GM12878 (cell line): ENCODE data around the gene NLGN1. TPM values are rescaled to one million over a fixed set of nuclear protein-coding genes. Genes with fewer than 3 reads are reported as not detected.

Experiments used
- ATAC-seq: fragments of 200-7000 bp; cut with Tn5 transposase; 3 replicates; pipeline ENCODE4 v1.9.1; 2020; ENCODE audit warnings: mild to moderate bottlenecking, moderate library complexity
- BruUV-seq: library from RNA; stranded (reverse); fragments of 400-500 nt; replicated peaks from 2 replicates; lab custom pipeline; 2021; lab: Mats Ljungman, UMichigan
- CTCF ChIA-PET: fragments of 300-600 bp; sonication (Branson Sonifier 250); formaldehyde crosslinking; extraction: SDS; loops from one replicate; lab custom pipeline; 2021; ENCODE audit warnings: inconsistent platforms; lab: Yijun Ruan, JAX
- POLR2A ChIA-PET: fragments of 350-600 bp; formaldehyde crosslinking; extraction: SDS; loops from one replicate; lab custom pipeline; 2021; ENCODE audit warnings: inconsistent platforms; lab: Charles Lee
- RAD21 ChIA-PET: fragments of 300-600 bp; sonication (Branson Sonifier 250); formaldehyde crosslinking; loops from one replicate; lab custom pipeline; 2023; ENCODE audit warnings: antibody characterized with exemption; ENCODE audit not compliant: unreplicated experiment; lab: Charles Lee
- SMC1A ChIA-PET: fragments of 300-600 bp; sonication (Branson Sonifier 250); formaldehyde crosslinking; loops from one replicate; lab custom pipeline; 2023; ENCODE audit not compliant: unreplicated experiment, uncharacterized antibody; lab: Charles Lee
- DNase-seq: peaks from one replicate; pipeline ENCODE4 v3.0.0-alpha.2; 2011; ENCODE audit warnings: low read depth, low spot score
- FAIRE-seq: peaks from 3 replicates; lab custom pipeline; 2011; peaks lifted over from hg19 to GRCh38; lab: Jason Lieb, UNC
- H2AFZ ChIP-seq: 2 replicates; pipeline ENCODE4 v1.6.0; 2011; ENCODE audit warnings: low read depth, low read length, control low read depth; ENCODE audit not compliant: control insufficient read depth
- H3K27ac ChIP-seq: 2 replicates; pipeline ENCODE4 v1.5.1; 2011; ENCODE audit warnings: control low read depth; ENCODE audit not compliant: control insufficient read depth, insufficient read depth
- H3K27me3 ChIP-seq, 2 experiments: replicated peaks in 1 of 2; 2 replicates each; pipeline versions ENCODE4 v1.6.0 to v1.6.1; 2011; ENCODE audit warnings: low read length in 1 of 2; ENCODE audit not compliant: control insufficient read depth in 2 of 2, insufficient read depth in 2 of 2
- H3K36me3 ChIP-seq, 2 experiments: 2 replicates each; pipeline ENCODE4 v1.5.1; 2011; ENCODE audit warnings: low read length in 1 of 2; ENCODE audit not compliant: control insufficient read depth in 2 of 2, insufficient read depth in 2 of 2
- H3K4me1 ChIP-seq: 2 replicates; pipeline ENCODE4 v1.6.1; 2011; ENCODE audit warnings: mild to moderate bottlenecking, low read length, moderate library complexity, mixed read lengths; ENCODE audit not compliant: control insufficient read depth, insufficient read depth
- H3K4me2 ChIP-seq: 2 replicates; pipeline ENCODE4 v1.6.0; 2011; ENCODE audit warnings: control low read depth; ENCODE audit not compliant: control insufficient read depth, insufficient read depth
- H3K4me3 ChIP-seq: fragments of 200-600 bp; sonication (generic); 2 replicates; pipeline ENCODE4 v1.5.1; 2016
- H3K79me2 ChIP-seq: 2 replicates; pipeline ENCODE4 v1.6.0; 2011; ENCODE audit warnings: low read length; ENCODE audit not compliant: control insufficient read depth, insufficient read depth
- H3K9ac ChIP-seq: 2 replicates; pipeline ENCODE4 v1.8.0; 2011; ENCODE audit warnings: low read length, control low read depth, mixed read lengths; ENCODE audit not compliant: control insufficient read depth, insufficient read depth
- H3K9me3 ChIP-seq: replicated peaks from 3 replicates; pipeline ENCODE4 v1.5.1; 2011; ENCODE audit warnings: mild to moderate bottlenecking, low read length; ENCODE audit not compliant: control insufficient read depth, insufficient read depth
- H4K20me1 ChIP-seq: 2 replicates; pipeline ENCODE4 v1.6.0; 2011; ENCODE audit not compliant: control insufficient read depth, insufficient read depth
- ATF3 ChIP-seq: IDR thresholded peaks from 2 replicates; pipeline ENCODE4 v1.6.1; 2011; ENCODE audit warnings: low read depth, mild to moderate bottlenecking, low read length, moderate library complexity, borderline replicate concordance; ENCODE audit errors: extremely low read depth
- E4F1 ChIP-seq: fragments of 450-650 bp; IDR thresholded peaks from 2 replicates; pipeline ENCODE4 v1.6.1; 2018; ENCODE audit warnings: borderline replicate concordance, mild to moderate bottlenecking; ENCODE audit not compliant: partially characterized antibody
- EZH2 ChIP-seq: IDR thresholded peaks from 2 replicates; pipeline ENCODE4 v1.6.1; 2012; ENCODE audit warnings: low read depth, mild to moderate bottlenecking, control low read depth, inconsistent platforms, low read length, borderline replicate concordance; ENCODE audit not compliant: control insufficient read depth
- HDAC2 ChIP-seq: fragments of 200-600 bp; sonication (generic); IDR thresholded peaks from 2 replicates; pipeline ENCODE4 v1.6.1; 2017
- JUNB ChIP-seq: IDR thresholded peaks from 2 replicates; pipeline ENCODE4 v1.6.1; 2016; ENCODE audit warnings: antibody characterized with exemption, mild to moderate bottlenecking
- KLF5 ChIP-seq: fragments of 450-650 bp; IDR thresholded peaks from 2 replicates; pipeline ENCODE4 v1.6.1; 2014; ENCODE audit warnings: mild to moderate bottlenecking; ENCODE audit not compliant: partially characterized antibody
- RAD21 ChIP-seq: IDR thresholded peaks from 2 replicates; pipeline ENCODE4 v1.6.1; 2011; ENCODE audit warnings: mild to moderate bottlenecking, low read depth, low read length, moderate library complexity; ENCODE audit not compliant: insufficient read depth
- SREBF1 ChIP-seq: IDR thresholded peaks from 2 replicates; pipeline ENCODE4 v1.6.1; 2012; ENCODE audit warnings: mild to moderate bottlenecking, low read length
- ZSCAN29 ChIP-seq: fragments of 450-650 bp; IDR thresholded peaks from 2 replicates; pipeline ENCODE4 v1.6.1; 2017; ENCODE audit warnings: mild to moderate bottlenecking, moderate library complexity
- whole genome bisulfite sequencing: methylation state at CpG from one replicate; pipeline ENCODE4 v1.1.6; 2016; ENCODE audit warnings: low lambda C conversion rate; ENCODE audit not compliant: insufficient replicate concordance, insufficient coverage; ENCODE audit errors: missing lambda C conversion rate; 5-methylcytosine and 5-hydroxymethylcytosine counted together
- in situ Hi-C: fragments of 300-500 bp; cut with MboI; formaldehyde crosslinking; loops from 9 replicates; pipeline ENCODE4 v1.14.3; 2018; ENCODE audit warnings: mixed read lengths
- intact Hi-C: fragments of 100-400 bp; cut with micrococcal nuclease; formaldehyde crosslinking; loops from one replicate; pipeline ENCODE4 v1.14.2; 2022; ENCODE audit not compliant: unreplicated experiment
- polyA plus RNA-seq, 11 experiments: library from polyadenylated mRNA; depleted of rRNA in 4 of 11; unstranded in 6 of 11; stranded (reverse) in 5 of 11; fragments of >200 nt; fragmentation: Nextera tagmentation in 4 of 11; fragmentation: Illumina TruSeq in 1 of 11; extraction: Ambion mirVana in 4 of 11; extraction: Trizol in 1 of 11; gene quantifications; 1 replicate in 1 of 11; 2 replicates in 10 of 11; pipeline versions ENCODE4 v1.2.1 to v1.2.3, GENCODE V29; 2011 to 2016; ENCODE audit warnings: inconsistent platforms in 2 of 11, missing spikeins in 2 of 11, low read depth in 1 of 11
- total RNA-seq, 4 experiments: library from RNA; depleted of rRNA in 3 of 4; stranded (reverse); fragments of >200 nt in 3 of 4; fragmentation: Illumina TruSeq in 1 of 4; extraction: Trizol in 1 of 4; gene quantifications; 2 replicates each; pipeline versions ENCODE4 v1.2.1 to v1.2.3, GENCODE V29; 2013 to 2021

The NLGN1 gene
- total and polyA plus RNA-seq, 10 of the 15 experiments (the other 5 are each of a cell fraction or from before 2014, with no cell fraction given) = not detected

GRCh38 chr3:173891272-173892100 lies 493.9 kb downstream of the NLGN1 start:
- ChIA-PET RAD21 (no interaction called here), CTCF (interaction anchor here (0.6 to 0.8 kb wide), 2 partner anchors 11 to 391 kb away, joined by 3 to 7 read pairs; no protein-coding TSS in a partner anchor), SMC1A (no interaction called here), POLR2A (no interaction called here)
- in situ Hi-C loops = no loop called here
- 49% methylated on average over 4 of the region's 4 CpGs for WGBS
- Histone ChIP-seq H3K4me3 (no peak overlapping the region), H3K9ac (no peak overlapping the region), H3K4me2 (no peak overlapping the region), H4K20me1 (no peaks in the 10 kb centered on the region), H3K9me3 (no peaks in the 10 kb centered on the region), H3K4me1 (no peaks in the 10 kb centered on the region), H2AFZ (no peak overlapping the region), H3K27ac (no peak overlapping the region), H3K79me2 (no peaks in the 10 kb centered on the region), H3K36me3 (no peaks in the 10 kb centered on the region), H3K27me3 (no peaks in the 10 kb centered on the region)
- no peak for DNase-seq
- FAIRE-seq = no peak
- no peak for ATAC-seq
- no peak for TF ChIP-seq ATF3
- no peak for TF ChIP-seq E4F1
- TF ChIP-seq RAD21 = no peak
- TF ChIP-seq KLF5 = no peak
- no peak for TF ChIP-seq JUNB
- TF ChIP-seq SREBF1 = no peak
- TF ChIP-seq EZH2 = no peak
- no peak for TF ChIP-seq ZSCAN29
- no peak for TF ChIP-seq HDAC2
- intact Hi-C loops = no loop called here
- no TSS peak for BruUV-seq
